ENCODE results near the gene NKX1-2.

NKX1-2 gene

GRCh38 chr10:124414076-124414475, 35.8 kb downstream of the NKX1-2 start:
- DNase-seq = no peak

GRCh38 chr10:124409696-124410095, 40.1 kb downstream of the NKX1-2 start:
- no peak for DNase-seq

GRCh38 chr10:124408357-124408756, 41.5 kb downstream of the NKX1-2 start:
- no peak for DNase-seq

- DNase-seq = no peak
Measured at GRCh38 chr10:124407456-124407855, 42.4 kb downstream of the NKX1-2 start.

GRCh38 chr10:124403548-124403947, 46.3 kb downstream of the NKX1-2 start:
- DNase-seq = peak; percentile 16

- DNase-seq = no peak
Measured at GRCh38 chr10:124402273-124402672, 47.6 kb downstream of the NKX1-2 start.

DNA sequence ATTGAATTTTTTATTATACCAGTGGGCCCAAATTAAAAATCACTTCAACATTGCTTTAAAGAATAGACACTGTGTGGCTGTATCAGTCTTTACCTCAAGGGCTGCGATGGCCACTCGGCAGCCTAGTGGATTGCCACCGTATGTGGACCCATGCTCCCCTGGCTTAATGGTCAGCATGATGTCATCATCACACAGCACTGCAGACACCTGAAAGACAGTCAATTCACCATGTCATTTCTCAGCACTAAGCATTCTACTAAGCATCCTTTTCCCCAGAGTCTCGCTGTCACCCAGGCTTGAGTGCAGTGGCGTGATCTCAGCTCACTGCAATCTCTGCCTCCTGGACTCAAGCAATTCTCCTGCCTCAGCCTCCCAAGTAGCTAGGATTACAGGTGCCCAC, 48.2 kb downstream of the NKX1-2 start:
- no peak for DNase-seq
